T-cell (primary cell): Measurements from ENCODE around the gene DMXL2. TPM values are rescaled to one million over a fixed set of nuclear protein-coding genes. Genes with fewer than 3 reads are reported as not detected.
"Not testable (repeated sequence)": the region's sequence is repeated elsewhere in the genome, so short reads cannot be mapped to it uniquely, and the experiment has no call there.

Source experiments
- ATAC-seq, 4 experiments: fragments of 200-7000 bp in 3 of 4; fragments of 150-1000 bp in 1 of 4; cut with Tn5 transposase; replicated peaks in 1 of 4; 1 replicate in 3 of 4; 2 replicates in 1 of 4; pipeline ENCODE4 v1.10.0; 2021; ENCODE audit warnings: moderate library complexity in 3 of 4, mild to moderate bottlenecking in 2 of 4, moderate number of reproducible peaks in 1 of 4
- CTCF ChIA-PET, 2 donors: fragments of 300-600 bp; sonication (Branson Sonifier 250); formaldehyde crosslinking; loops; one replicate each; lab custom pipeline; 2022; ENCODE audit warnings: antibody characterized with exemption in 2 of 2; lab: Charles Lee
- POLR2A ChIA-PET, 2 donors: fragments of 300-600 bp; sonication (Branson Sonifier 250); formaldehyde crosslinking; loops; one replicate each; lab custom pipeline; 2022; ENCODE audit warnings: antibody characterized with exemption in 2 of 2; lab: Charles Lee
- DNase-seq, 35 experiments: peaks; one replicate each; pipeline versions ENCODE4 v3.0.0 to v3.0.0-alpha.2; 2013 to 2023
- H3K27ac ChIP-seq: one replicate; pipeline ENCODE4 v1.5.1; 2013; ENCODE audit warnings: low read length
- H3K27me3 ChIP-seq, 2 experiments: replicated peaks in 1 of 2; 1 replicate in 1 of 2; 2 replicates in 1 of 2; pipeline versions ENCODE4 v1.6.1 to v1.7.0; 2013; ENCODE audit warnings: low read length in 1 of 2, mixed read lengths in 1 of 2; ENCODE audit not compliant: control insufficient read depth in 2 of 2, insufficient read depth in 2 of 2; ENCODE audit errors: extremely low read depth in 1 of 2
- H3K36me3 ChIP-seq, 2 donors: 1 replicate in 1 of 2; 2 replicates in 1 of 2; pipeline versions ENCODE4 v1.6.1 to v1.7.0; 2013; ENCODE audit warnings: low read length in 1 of 2; ENCODE audit not compliant: control insufficient read depth in 2 of 2, insufficient read depth in 1 of 2; ENCODE audit errors: extremely low read depth in 1 of 2
- H3K4me1 ChIP-seq, 2 experiments: 1 replicate in 1 of 2; 2 replicates in 1 of 2; pipeline versions ENCODE4 v1.6.1 to v1.7.0; 2013; ENCODE audit warnings: low read length in 2 of 2, mixed read lengths in 1 of 2; ENCODE audit not compliant: insufficient read depth in 2 of 2, control insufficient read depth in 1 of 2; ENCODE audit errors: extremely low read depth in 1 of 2
- H3K4me3 ChIP-seq, 2 donors: 1 replicate in 1 of 2; 2 replicates in 1 of 2; pipeline versions ENCODE4 v1.5.1 to v1.7.0; 2013; ENCODE audit warnings: mild to moderate bottlenecking in 2 of 2, low read length in 1 of 2, moderate library complexity in 1 of 2; ENCODE audit not compliant: control insufficient read depth in 1 of 2; ENCODE audit errors: extremely low read depth in 1 of 2
- H3K9me3 ChIP-seq: 2 replicates; pipeline ENCODE4 v1.7.0; 2013
- H3K27ac Mint-ChIP-seq, 2 donors: one replicate each; pipeline ENCODE4 v1.8.0; 2020 to 2021; ENCODE audit warnings: mild to moderate bottlenecking in 2 of 2, mixed read lengths in 2 of 2
- H3K27me3 Mint-ChIP-seq, 2 donors: one replicate each; pipeline ENCODE4 v1.8.0; 2021 to 2022; ENCODE audit warnings: mixed read lengths in 2 of 2
- H3K36me3 Mint-ChIP-seq: one replicate; pipeline ENCODE4 v1.8.0; 2021; ENCODE audit warnings: mixed read lengths
- H3K4me1 Mint-ChIP-seq, 3 donors: one replicate each; pipeline ENCODE4 v1.8.0; 2020 to 2022; ENCODE audit warnings: mixed read lengths in 3 of 3, mild to moderate bottlenecking in 1 of 3
- H3K4me3 Mint-ChIP-seq, 3 donors: one replicate each; pipeline ENCODE4 v1.8.0; 2020 to 2022; ENCODE audit warnings: mild to moderate bottlenecking in 3 of 3, mixed read lengths in 3 of 3, moderate library complexity in 3 of 3
- H3K9me3 Mint-ChIP-seq, 3 donors: one replicate each; pipeline ENCODE4 v1.8.0; 2020 to 2022; ENCODE audit warnings: mixed read lengths in 3 of 3
- WGBS: methylation state at CpG from one replicate; pipeline ENCODE4 v1.1.5; 2013; ENCODE audit warnings: missing lambda C conversion rate; ENCODE audit not compliant: insufficient coverage; 5-methylcytosine and 5-hydroxymethylcytosine counted together
- total RNA-seq, 35 experiments: library from RNA in 6 of 35; stranded (reverse) in 6 of 35; fragments of 120-200 nt in 1 of 35; gene quantifications; one replicate each; pipeline versions ENCODE4 v1.2.1 to v1.2.4 and lab custom pipeline; 2013 to 2026

Gene DMXL2
- total RNA-seq, 5 donors from 2014 or later (not counting 1 experiment from before 2014, with no cell fraction given), result 3.2 to 6.1 (median 4.6) TPM

- ATAC-seq (no peak), DNase-seq (no peak)
- Mint-ChIP-seq H3K36me3 (no peaks in the 10 kb centered on the region), H3K27me3 (peaks cover 4 to 5% of the 10 kb centered on the region in 2 donors), H3K4me1 (no peaks in the 10 kb centered on the region), H3K27ac (no peak overlapping the region), H3K4me3 (no peak overlapping the region), H3K9me3 (no peaks in the 10 kb centered on the region)
- H3K27me3 ChIP-seq, result no peaks in the 10 kb centered on the region
- WGBS, result no CpG with 5 or more reads among the region's 1 CpG
- CTCF ChIA-PET, result no interaction called here
- POLR2A ChIA-PET, result no interaction called here
- no peaks in the 10 kb centered on the region for H3K9me3 ChIP-seq
- H3K4me3 ChIP-seq, result no peak overlapping the region
- H3K27ac ChIP-seq, result no peak overlapping the region
- H3K36me3 ChIP-seq, result no peaks in the 10 kb centered on the region
- no peaks in the 10 kb centered on the region for H3K4me1 ChIP-seq
Measured at GRCh38 chr15:51425517-51426040, 197.0 kb downstream of the DMXL2 start.

GRCh38 chr15:51424780-51425179, 197.8 kb downstream of the DMXL2 start:
- Mint-ChIP-seq H3K4me3 (no peak overlapping the region), H3K27me3 (peaks cover 4 to 5% of the 10 kb centered on the region in 2 donors), H3K4me1 (no peaks in the 10 kb centered on the region), H3K36me3 (no peaks in the 10 kb centered on the region), H3K27ac (no peak overlapping the region), H3K9me3 (no peaks in the 10 kb centered on the region)
- Histone ChIP-seq H3K27me3 (no peaks in the 10 kb centered on the region), H3K36me3 (no peaks in the 10 kb centered on the region), H3K27ac (no peak overlapping the region), H3K4me3 (no peak overlapping the region), H3K4me1 (no peaks in the 10 kb centered on the region), H3K9me3 (no peaks in the 10 kb centered on the region)
- ATAC-seq (no peak), DNase-seq (no peak)
- ChIA-PET POLR2A (no interaction called here), CTCF (no interaction called here)
- WGBS, result no CpG with 5 or more reads among the region's 1 CpG

GRCh38 chr15:51423040-51423439, 199.5 kb downstream of the DMXL2 start:
- H3K27me3 ChIP-seq, ATAC-seq, H3K27me3 Mint-ChIP-seq, DNase-seq, H3K9me3 ChIP-seq, H3K4me1 ChIP-seq, H3K4me3 ChIP-seq, H3K4me3 Mint-ChIP-seq, POLR2A ChIA-PET, CTCF ChIA-PET, H3K36me3 ChIP-seq, H3K27ac ChIP-seq, H3K9me3 Mint-ChIP-seq, H3K36me3 Mint-ChIP-seq, H3K27ac Mint-ChIP-seq, H3K4me1 Mint-ChIP-seq: not testable (repeated sequence)
- WGBS, result no CpG with 5 or more reads among the region's 16 CpGs

- ATAC-seq (no peak), DNase-seq (no peak)
- ChIA-PET CTCF (no interaction called here), POLR2A (no interaction called here)
- H3K4me1 ChIP-seq, result no peaks in the 10 kb centered on the region
- WGBS, result no CpG with 5 or more reads among the region's 4 CpGs
- Mint-ChIP-seq H3K9me3 (no peaks in the 10 kb centered on the region), H3K36me3 (no peaks in the 10 kb centered on the region), H3K27me3 (peaks cover 0 to 5% of the 10 kb centered on the region in 2 donors), H3K4me3 (no peak overlapping the region), H3K4me1 (no peaks in the 10 kb centered on the region), H3K27ac (no peak overlapping the region)
- no peak overlapping the region for H3K4me3 ChIP-seq
- no peak overlapping the region for H3K27ac ChIP-seq
- H3K36me3 ChIP-seq, result no peaks in the 10 kb centered on the region
- no peaks in the 10 kb centered on the region for H3K9me3 ChIP-seq
- peaks cover 0 to 5% of the 10 kb centered on the region in 2 experiments for H3K27me3 ChIP-seq
Measured at GRCh38 chr15:51416129-51416528, 206.4 kb downstream of the DMXL2 start.

GRCh38 chr15:51414256-51414860, 208.2 kb downstream of the DMXL2 start:
- no peaks in the 10 kb centered on the region for H3K4me1 Mint-ChIP-seq
- H3K27ac Mint-ChIP-seq, result no peak overlapping the region
- Histone ChIP-seq H3K27ac (no peak overlapping the region), H3K4me3 (no peak overlapping the region), H3K4me1 (no peaks in the 10 kb centered on the region), H3K9me3 (no peaks in the 10 kb centered on the region), H3K27me3 (peaks cover 0 to 5% of the 10 kb centered on the region in 2 experiments), H3K36me3 (no peaks in the 10 kb centered on the region)
- ChIA-PET CTCF (no interaction called here), POLR2A (no interaction called here)
- no peak overlapping the region for H3K4me3 Mint-ChIP-seq
- peaks cover 5 to 8% of the 10 kb centered on the region in 2 donors for H3K27me3 Mint-ChIP-seq
- ATAC-seq (no peak), DNase-seq (no peak)
- H3K36me3 Mint-ChIP-seq, result no peaks in the 10 kb centered on the region
- H3K9me3 Mint-ChIP-seq, result no peaks in the 10 kb centered on the region
- 69% methylated on average over 3 of the region's 4 CpGs for WGBS

GRCh38 chr15:51405693-51406523, 216.7 kb downstream of the DMXL2 start:
- Mint-ChIP-seq H3K4me1 (no peaks in the 10 kb centered on the region), H3K4me3 (no peak overlapping the region), H3K27me3 (peaks cover 10 to 32% of the 10 kb centered on the region in 2 donors), H3K27ac (no peak overlapping the region), H3K9me3 (no peaks in the 10 kb centered on the region), H3K36me3 (no peaks in the 10 kb centered on the region)
- H3K36me3 ChIP-seq, result no peaks in the 10 kb centered on the region
- no peaks in the 10 kb centered on the region for H3K4me1 ChIP-seq
- ATAC-seq (no peak), DNase-seq (no peak)
- WGBS, result 48% methylated on average over 7 of the region's 11 CpGs
- no peaks in the 10 kb centered on the region for H3K9me3 ChIP-seq
- peaks cover 2 to 8% of the 10 kb centered on the region in 2 experiments for H3K27me3 ChIP-seq
- CTCF ChIA-PET, result no interaction called here
- H3K4me3 ChIP-seq, result no peak overlapping the region
- POLR2A ChIA-PET, result no interaction called here
- H3K27ac ChIP-seq, result no peak overlapping the region
